BJ (cell line): ENCODE data around the gene CD79B. TPM values are rescaled to one million over a fixed set of nuclear protein-coding genes. Genes with fewer than 3 reads are reported as not detected.
A peak's percentile ranks its signal among the peaks of the same experiment; 100 is the strongest.
"Not testable (repeated sequence)": the region's sequence is repeated elsewhere in the genome, so short reads cannot be mapped to it uniquely, and the experiment has no call there.

Source experiments
- CTCF ChIA-PET: fragments of 350-600 bp; formaldehyde crosslinking; extraction: SDS; loops from one replicate; lab custom pipeline; 2021; ENCODE audit warnings: antibody characterized with exemption, inconsistent platforms; lab: Yijun Ruan, JAX
- POLR2A ChIA-PET: fragments of 300-600 bp; sonication (Branson Sonifier 250); formaldehyde crosslinking; extraction: SDS; loops from one replicate; lab custom pipeline; 2021; ENCODE audit warnings: antibody characterized with exemption; lab: Charles Lee
- DNase-seq: peaks from one replicate; pipeline ENCODE4 v3.0.0-alpha.2; 2011; ENCODE audit warnings: low read depth
- H3K27me3 ChIP-seq: 2 replicates; pipeline ENCODE4 v1.6.0; 2011; ENCODE audit warnings: low read length; ENCODE audit not compliant: control insufficient read depth, insufficient read depth
- H3K36me3 ChIP-seq: 2 replicates; pipeline ENCODE4 v1.5.1; 2011; ENCODE audit warnings: low read length; ENCODE audit not compliant: control insufficient read depth, insufficient read depth
- H3K4me3 ChIP-seq: 2 replicates; pipeline ENCODE4 v1.5.1; 2011; ENCODE audit warnings: low read depth, mild to moderate bottlenecking, control low read depth, low read length
- CTCF ChIP-seq: IDR thresholded peaks from 2 replicates; pipeline ENCODE4 v1.5.1; 2011; ENCODE audit warnings: low read depth, mild to moderate bottlenecking, control low read depth, inconsistent platforms, low read length, moderate library complexity; ENCODE audit not compliant: insufficient read depth
- polyA plus RNA-seq: library from polyadenylated mRNA; depleted of rRNA; stranded (reverse); fragments of >200 nt; gene quantifications from 2 replicates; pipeline ENCODE4 v1.2.3, GENCODE V29; 2011

CD79B gene
- polyA plus RNA-seq, 1 experiment, result 0.58 TPM

DNA sequence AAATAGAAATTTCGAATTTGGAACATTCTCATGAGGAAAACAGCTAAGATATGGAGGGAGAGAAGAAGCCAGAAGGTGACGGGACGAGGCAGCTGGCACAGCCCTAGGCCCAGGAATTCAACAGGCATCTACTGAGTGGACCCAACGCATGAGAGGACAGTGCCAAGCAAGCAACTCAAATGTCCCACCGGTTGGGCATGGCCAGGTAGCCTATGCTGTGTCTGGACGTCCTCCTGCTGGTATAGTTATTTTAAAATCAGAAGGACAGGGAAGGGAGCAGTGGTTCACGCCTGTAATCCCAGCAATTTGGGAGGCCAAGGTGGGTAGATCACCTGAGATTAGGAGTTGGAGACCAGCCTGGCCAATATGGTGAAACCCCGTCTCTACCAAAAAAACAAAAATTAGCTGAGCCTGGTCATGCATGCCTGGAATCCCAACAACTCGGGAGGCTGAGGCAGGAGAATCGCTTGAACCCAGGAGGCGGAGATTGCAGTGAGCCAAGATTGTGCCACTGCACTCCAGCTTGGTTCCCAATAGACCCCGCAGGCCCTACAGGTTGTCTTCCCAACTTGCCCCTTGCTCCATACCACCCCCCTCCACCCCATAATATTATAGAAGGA, 15.5 kb downstream of the CD79B start:
- Histone ChIP-seq H3K4me3 (no peak overlapping the region), H3K27me3 (peaks cover 6% of the 10 kb centered on the region), H3K36me3 (no peaks in the 10 kb centered on the region)
- CTCF ChIA-PET, result interaction anchor here (2.0 to 7.5 kb wide), 5 partner anchors 11 to 217 kb away, joined by 10 to 139 read pairs (median 53); no protein-coding TSS in a partner anchor
- POLR2A ChIA-PET, result no interaction called here
- no peak for DNase-seq
- no peak for TF ChIP-seq CTCF

GRCh38 chr17:63915753-63916152, 16.4 kb downstream of the CD79B start:
- POLR2A ChIA-PET, H3K4me3 ChIP-seq, H3K36me3 ChIP-seq, H3K27me3 ChIP-seq, DNase-seq: not testable (repeated sequence)
- CTCF ChIA-PET, result interaction anchor here (0.7 to 7.5 kb wide), 4 partner anchors 12 to 218 kb away, joined by 3 to 139 read pairs (median 32); no protein-coding TSS in a partner anchor

DNA sequence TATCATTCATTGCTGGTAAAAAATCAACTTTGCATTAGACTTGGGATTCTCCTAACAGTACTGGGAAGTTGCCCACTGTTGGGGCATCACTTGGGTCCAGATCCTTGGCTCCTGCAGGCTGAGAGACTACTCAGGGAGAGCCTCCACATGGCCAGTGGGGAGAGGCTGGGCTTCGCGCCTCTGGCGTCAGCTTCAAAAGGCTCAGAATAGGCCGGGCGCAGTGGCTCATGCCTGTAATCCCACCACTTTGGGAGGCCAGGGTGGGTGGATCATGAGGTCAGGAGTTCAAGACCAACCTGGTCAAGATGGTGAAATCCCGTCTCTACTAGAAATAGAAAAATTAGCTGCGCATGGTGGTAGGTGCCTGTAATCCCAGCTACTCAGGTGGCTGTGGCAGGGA, 17.7 kb downstream of the CD79B start:
- TF ChIP-seq CTCF, result no peak
- Histone ChIP-seq H3K4me3 (no peak overlapping the region), H3K36me3 (no peaks in the 10 kb centered on the region), H3K27me3 (peaks cover 12% of the 10 kb centered on the region)
- no peak for DNase-seq
- CTCF ChIA-PET, result interaction anchor here (1.9 to 7.5 kb wide), 2 partner anchors 10 to 113 kb away, joined by 5 to 139 read pairs; no protein-coding TSS in a partner anchor
- POLR2A ChIA-PET, result no interaction called here

- ChIA-PET POLR2A (no interaction called here), CTCF (interaction anchor here (0.6 to 4.0 kb wide), 28 partner anchors 8 to 239 kb away, joined by 3 to 27 read pairs (median 5); partner anchors contain the start of genes ERN1 and ICAM2)
- no peaks in the 10 kb centered on the region for H3K36me3 ChIP-seq
- DNase-seq, result no peak
- no peak overlapping the region for H3K4me3 ChIP-seq
- peak; percentile 72 for TF ChIP-seq CTCF
- H3K27me3 ChIP-seq, result peaks cover 10% of the 10 kb centered on the region
Observed at GRCh38 chr17:63911657-63912100, 20.5 kb downstream of the CD79B start.

GRCh38 chr17:63911041-63911635, 21.0 kb downstream of the CD79B start, which contains the start of gene CSHL1:
TSS of gene CSHL1 (minus strand) at chr17:63911258. CDS start at chr17:63911196, 62 bp downstream.
- H3K27me3 ChIP-seq, result peaks cover 10% of the 10 kb centered on the region
- ChIA-PET POLR2A (no interaction called here), CTCF (interaction anchor here (0.6 to 4.0 kb wide), 27 partner anchors 8 to 226 kb away, joined by 3 to 27 read pairs (median 7); partner anchors contain the start of genes ERN1 and ICAM2)
- TF ChIP-seq CTCF, result no peak
- no peaks in the 10 kb centered on the region for H3K36me3 ChIP-seq
- no peak for DNase-seq
- no peak within 1 kb of the TSS for H3K4me3 ChIP-seq
